Activated CD8-positive, alpha-beta T cell treated with anti-CD3 and anti-CD28 coated beads for 36 hours (primary cell): ENCODE measurements around the gene ACTL8. TPM values are rescaled to one million over a fixed set of nuclear protein-coding genes. Genes with fewer than 3 reads are reported as not detected.

Experiments used
- ATAC-seq: fragments of 200-7000 bp; cut with Tn5 transposase; one replicate; pipeline ENCODE4 v1.10.0; 2021; ENCODE audit warnings: mild to moderate bottlenecking, moderate library complexity
- CTCF ChIA-PET: fragments of 350-600 bp; sonication (Branson Sonifier 250); formaldehyde crosslinking; loops from one replicate; lab custom pipeline; 2021; ENCODE audit warnings: antibody characterized with exemption; lab: Charles Lee
- POLR2A ChIA-PET: fragments of 350-600 bp; sonication (Branson Sonifier 250); formaldehyde crosslinking; loops from one replicate; lab custom pipeline; 2021; ENCODE audit warnings: antibody characterized with exemption; lab: Charles Lee
- DNase-seq: peaks from one replicate; pipeline ENCODE4 v3.0.0-alpha.2; 2020
- H3K27ac Mint-ChIP-seq: one replicate; pipeline ENCODE4 v1.8.0; 2021; ENCODE audit warnings: mild to moderate bottlenecking, mixed read lengths
- H3K27me3 Mint-ChIP-seq: one replicate; pipeline ENCODE4 v1.8.0; 2021; ENCODE audit warnings: mixed read lengths
- H3K36me3 Mint-ChIP-seq: one replicate; pipeline ENCODE4 v1.8.0; 2021; ENCODE audit warnings: low read depth, mixed read lengths
- H3K4me1 Mint-ChIP-seq: one replicate; pipeline ENCODE4 v1.8.0; 2021; ENCODE audit warnings: low read depth, mixed read lengths
- H3K4me3 Mint-ChIP-seq: one replicate; pipeline ENCODE4 v1.8.0; 2021; ENCODE audit warnings: mild to moderate bottlenecking, moderate library complexity, mixed read lengths
- H3K9me3 Mint-ChIP-seq: one replicate; pipeline ENCODE4 v1.8.0; 2021; ENCODE audit warnings: mixed read lengths
- intact Hi-C: fragments of 100-400 bp; cut with micrococcal nuclease; formaldehyde crosslinking; loops from one replicate; pipeline ENCODE4 v1.10.0; 2022
- total RNA-seq, 2 experiments: library from RNA; stranded (reverse); gene quantifications; one replicate each; pipeline ENCODE4 v1.2.3, GENCODE V29; 2021
- TF ChIP-seq, protein P1 (sequence below): fragments of 200-600 bp; IDR thresholded peaks from one replicate; pipeline ENCODE4 v1.8.0; 2022; ENCODE audit warnings: antibody characterized with exemption, mild to moderate bottlenecking

The ACTL8 gene
- total RNA-seq, 2 experiments from 2014 or later: not detected

- TF ChIP-seq, protein P1, sequence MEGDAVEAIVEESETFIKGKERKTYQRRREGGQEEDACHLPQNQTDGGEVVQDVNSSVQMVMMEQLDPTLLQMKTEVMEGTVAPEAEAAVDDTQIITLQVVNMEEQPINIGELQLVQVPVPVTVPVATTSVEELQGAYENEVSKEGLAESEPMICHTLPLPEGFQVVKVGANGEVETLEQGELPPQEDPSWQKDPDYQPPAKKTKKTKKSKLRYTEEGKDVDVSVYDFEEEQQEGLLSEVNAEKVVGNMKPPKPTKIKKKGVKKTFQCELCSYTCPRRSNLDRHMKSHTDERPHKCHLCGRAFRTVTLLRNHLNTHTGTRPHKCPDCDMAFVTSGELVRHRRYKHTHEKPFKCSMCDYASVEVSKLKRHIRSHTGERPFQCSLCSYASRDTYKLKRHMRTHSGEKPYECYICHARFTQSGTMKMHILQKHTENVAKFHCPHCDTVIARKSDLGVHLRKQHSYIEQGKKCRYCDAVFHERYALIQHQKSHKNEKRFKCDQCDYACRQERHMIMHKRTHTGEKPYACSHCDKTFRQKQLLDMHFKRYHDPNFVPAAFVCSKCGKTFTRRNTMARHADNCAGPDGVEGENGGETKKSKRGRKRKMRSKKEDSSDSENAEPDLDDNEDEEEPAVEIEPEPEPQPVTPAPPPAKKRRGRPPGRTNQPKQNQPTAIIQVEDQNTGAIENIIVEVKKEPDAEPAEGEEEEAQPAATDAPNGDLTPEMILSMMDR: no peak
- CTCF ChIA-PET: no interaction called here
- peaks cover 4% of the 10 kb centered on the region for H3K9me3 Mint-ChIP-seq
Observed at GRCh38 chr1:17820198-17820597, 65.1 kb downstream of the ACTL8 start.

DNA sequence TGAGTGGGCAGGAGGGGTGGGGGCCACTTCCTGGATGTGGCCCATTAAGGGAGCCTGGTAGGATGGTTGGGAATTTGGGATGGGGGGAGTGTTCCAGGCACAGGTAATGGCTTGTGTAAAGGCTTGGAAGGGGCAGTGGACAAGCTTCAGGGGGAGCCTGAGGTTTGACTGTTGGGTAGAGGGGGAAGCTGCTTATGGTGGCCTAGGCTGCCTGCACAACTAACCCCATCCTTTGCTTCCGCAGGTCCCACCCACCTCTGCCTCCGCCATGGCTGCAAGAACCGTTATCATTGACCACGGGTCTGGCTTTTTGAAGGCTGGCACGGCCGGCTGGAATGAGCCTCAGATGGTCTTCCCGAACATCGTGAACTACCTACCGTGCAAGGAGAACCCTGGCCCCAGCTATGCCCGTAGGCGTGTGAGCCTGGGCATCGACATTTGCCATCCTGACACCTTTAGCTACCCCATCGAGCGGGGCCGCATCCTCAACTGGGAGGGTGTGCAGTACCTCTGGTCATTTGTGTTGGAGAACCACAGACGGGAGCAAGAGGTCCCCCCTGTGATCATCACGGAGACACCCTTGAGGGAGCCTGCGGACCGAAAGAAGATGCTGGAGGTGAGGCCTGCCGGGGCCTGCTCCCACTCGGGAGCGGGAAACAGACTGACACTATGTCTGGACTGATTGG is 67.8 kb downstream of the ACTL8 start:
- DNase-seq (no peak), ATAC-seq (no peak)
- H3K36me3 Mint-ChIP-seq: no peaks in the 10 kb centered on the region
- ChIA-PET POLR2A (no interaction called here), CTCF (interaction anchor here (1.6 kb wide), 1 partner anchor 161 kb away, joined by 3 read pairs; no protein-coding TSS in a partner anchor)
- peaks cover 16% of the 10 kb centered on the region for H3K27me3 Mint-ChIP-seq
- no peak overlapping the region for H3K27ac Mint-ChIP-seq
- no peaks in the 10 kb centered on the region for H3K9me3 Mint-ChIP-seq
- intact Hi-C loops: loop anchor here (10.0 kb wide), 1 partner anchor 158 kb away; no protein-coding TSS in a partner anchor
- no peak overlapping the region for H3K4me3 Mint-ChIP-seq
- TF ChIP-seq, protein P1: no peak
- no peaks in the 10 kb centered on the region for H3K4me1 Mint-ChIP-seq

More at GRCh38 chr1:17820198-17820597, 65.1 kb downstream of the ACTL8 start:
- Mint-ChIP-seq H3K27ac (no peak overlapping the region), H3K27me3 (peaks cover 14% of the 10 kb centered on the region), H3K4me1 (no peaks in the 10 kb centered on the region), H3K4me3 (no peak overlapping the region), H3K36me3 (no peaks in the 10 kb centered on the region)
- POLR2A ChIA-PET: no interaction called here
- DNase-seq: no peak
- intact Hi-C loops: loop anchor here (10.0 kb wide), 1 partner anchor 155 kb away; no protein-coding TSS in a partner anchor
- ATAC-seq: no peak

DNA sequence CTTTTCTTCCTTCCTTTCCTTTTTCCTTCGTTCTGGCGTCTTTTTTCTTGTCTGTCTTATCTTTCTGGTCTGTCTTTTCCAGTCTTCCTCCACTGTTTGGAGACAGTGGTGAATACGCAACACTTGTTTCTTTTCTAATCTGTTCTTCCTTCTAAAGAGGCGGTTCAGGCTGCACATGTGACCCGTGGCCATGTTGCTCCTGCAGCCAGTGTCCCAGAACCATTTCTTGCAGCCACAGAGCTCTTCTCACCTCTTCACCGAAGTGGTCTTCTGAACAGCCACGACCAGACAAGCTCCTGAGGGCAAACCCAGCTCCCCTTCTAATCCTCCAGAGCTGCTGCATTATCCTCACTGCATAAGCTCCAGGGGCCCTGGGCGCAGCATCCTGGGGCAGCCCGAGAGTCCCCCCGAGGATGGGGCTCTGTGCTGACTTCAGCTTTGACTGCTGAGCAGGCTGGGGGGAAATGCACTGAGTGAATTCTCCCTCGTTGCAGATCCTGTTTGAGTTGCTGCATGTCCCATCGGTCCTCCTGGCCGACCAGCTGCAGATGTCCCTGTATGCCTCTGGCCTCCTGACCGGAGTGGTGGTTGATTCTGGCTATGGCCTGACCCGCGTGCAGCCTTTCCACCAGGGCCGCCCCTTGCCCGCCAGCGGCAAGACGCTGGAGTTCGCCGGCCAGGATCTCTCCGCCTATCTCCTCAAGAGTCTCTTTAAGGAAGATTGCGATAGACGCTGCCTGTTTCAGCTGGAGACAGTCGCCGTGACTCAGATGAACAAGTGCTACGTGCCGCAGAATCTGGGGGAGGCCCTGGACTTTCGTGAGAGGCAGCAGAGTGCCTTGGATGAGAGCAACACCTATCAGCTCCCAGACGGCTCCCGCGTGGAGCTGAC is 70.4 kb downstream of the ACTL8 start:
- POLR2A ChIA-PET: no interaction called here
- DNase-seq: no peak
- Mint-ChIP-seq H3K36me3 (no peaks in the 10 kb centered on the region), H3K4me1 (no peaks in the 10 kb centered on the region), H3K9me3 (no peaks in the 10 kb centered on the region), H3K27me3 (peaks cover 10% of the 10 kb centered on the region), H3K27ac (no peak overlapping the region), H3K4me3 (no peak overlapping the region)
- no peak for ATAC-seq
- TF ChIP-seq, protein P1: no peak
- intact Hi-C loops: loop anchor here (10.0 kb wide), 1 partner anchor 161 kb away; no protein-coding TSS in a partner anchor
- CTCF ChIA-PET: interaction anchor here (1.7 to 5.7 kb wide), 2 partner anchors 11 to 165 kb away, joined by 5 to 20 read pairs; no protein-coding TSS in a partner anchor

- no peaks in the 10 kb centered on the region for H3K36me3 Mint-ChIP-seq
- peaks cover 10% of the 10 kb centered on the region for H3K27me3 Mint-ChIP-seq
- POLR2A ChIA-PET: no interaction called here
- intact Hi-C loops: loop anchor here (10.0 kb wide), 1 partner anchor 161 kb away; no protein-coding TSS in a partner anchor
- no peaks in the 10 kb centered on the region for H3K9me3 Mint-ChIP-seq
- no peaks in the 10 kb centered on the region for H3K4me1 Mint-ChIP-seq
- CTCF ChIA-PET: interaction anchor here (1.7 to 5.7 kb wide), 2 partner anchors 10 to 165 kb away, joined by 5 to 20 read pairs; no protein-coding TSS in a partner anchor
- DNase-seq (peak; percentile 38), ATAC-seq (no peak)
- TF ChIP-seq, protein P1: peak; percentile 62
- no peak overlapping the region for H3K4me3 Mint-ChIP-seq
- H3K27ac Mint-ChIP-seq: no peak overlapping the region
Observed at GRCh38 chr1:17826165-17826488, 71.0 kb downstream of the ACTL8 start.
